HG03520 (cell line): ENCODE data around the gene RPS15.

Experiments used
- ATAC-seq: cut with Tn5 transposase; IDR thresholded peaks from one replicate; pipeline ENCODE4 v1.9.1; 2021; ENCODE audit warnings: mild to moderate bottlenecking, moderate library complexity; ENCODE audit not compliant: unreplicated experiment

Gene RPS15

DNA sequence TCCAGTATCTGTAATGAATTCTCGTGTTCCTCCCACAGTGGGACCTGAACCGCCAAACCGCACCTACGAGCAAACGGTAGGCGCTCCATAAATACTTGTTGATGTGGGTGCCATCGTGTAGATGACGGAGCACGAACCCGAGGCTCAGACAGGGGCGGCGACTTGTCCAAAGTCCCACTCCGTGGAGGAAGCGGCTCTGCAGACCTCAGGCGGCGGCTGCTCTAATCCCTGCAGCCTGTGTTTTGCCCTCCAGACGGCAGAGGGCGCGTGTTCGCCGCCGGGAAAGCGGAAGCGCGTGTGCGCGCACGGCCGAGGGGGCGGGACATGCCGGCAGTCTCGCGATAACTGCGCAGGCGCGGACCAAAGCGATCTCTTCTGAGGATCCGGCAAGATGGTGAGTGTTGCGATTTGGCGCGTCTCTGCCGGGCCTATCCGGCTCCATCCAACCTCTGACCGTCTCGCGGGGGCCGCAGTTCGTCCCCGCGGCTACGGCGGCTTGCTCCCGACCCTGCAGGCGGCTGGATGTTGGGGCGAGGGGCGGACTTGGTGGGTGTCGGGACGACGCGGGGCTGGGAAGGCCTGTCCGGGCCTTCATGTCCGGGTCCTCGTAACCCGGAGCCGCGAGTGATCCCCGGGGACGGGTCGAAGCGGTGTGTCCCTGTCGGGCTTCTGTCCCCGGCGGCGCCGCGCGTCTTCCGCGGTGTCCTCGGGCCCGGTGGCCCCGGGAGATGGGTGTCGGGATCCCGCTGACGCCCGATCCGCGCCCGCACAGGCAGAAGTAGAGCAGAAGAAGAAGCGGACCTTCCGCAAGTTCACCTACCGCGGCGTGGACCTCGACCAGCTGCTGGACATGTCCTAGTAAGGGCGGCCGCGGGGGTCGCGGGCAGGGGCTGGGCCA is at the start of gene RPS15:
Gene RPS15, plus strand, starts transcription at position 362 of the 898 bp plus-strand sequence. Its CDS starts 30 bp downstream, at position 392.
- peak; percentile 80 for ATAC-seq

GRCh38 chr19:1388637-1389026 is 49.6 kb upstream of the RPS15 start:
- no peak for ATAC-seq

DNA sequence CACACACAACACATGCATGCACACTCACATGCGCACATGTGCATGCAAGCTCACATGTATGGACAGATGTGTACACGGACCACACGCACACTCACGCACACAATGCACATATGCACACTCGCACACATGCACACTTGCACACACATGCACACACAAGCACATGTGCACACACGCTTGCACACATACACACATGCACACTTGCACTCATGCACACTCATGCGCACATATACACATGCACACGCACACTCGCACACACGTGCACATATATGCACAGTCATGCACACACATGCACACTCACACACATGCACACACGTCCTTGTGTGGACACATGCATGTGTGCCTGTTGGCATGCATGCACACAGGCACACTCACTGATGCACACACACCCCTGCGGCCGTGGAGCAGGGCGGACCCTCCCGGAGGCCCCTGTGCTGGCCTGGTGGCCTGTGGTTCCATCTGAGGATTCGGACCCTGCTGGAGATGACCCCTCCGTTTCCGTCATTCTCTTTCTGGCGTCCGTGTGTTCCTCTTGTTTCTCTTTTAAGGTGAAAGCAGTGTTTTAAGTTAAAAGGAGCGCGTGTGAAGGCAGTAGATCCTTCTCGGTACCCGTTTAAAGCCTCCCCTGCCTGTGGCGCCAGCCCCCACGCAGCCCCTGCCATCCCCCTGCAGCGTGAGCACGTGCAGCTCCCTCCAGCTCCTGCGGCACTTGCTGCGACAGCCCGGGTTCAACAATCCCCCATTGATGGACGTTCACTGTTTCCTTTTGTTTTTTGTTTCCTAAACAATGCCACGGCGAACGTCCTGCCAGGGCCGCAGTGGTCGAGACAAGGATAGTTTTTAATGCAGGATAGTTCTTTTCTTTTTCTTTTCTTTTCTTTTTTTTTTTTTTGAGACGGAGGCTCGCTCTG is 48.9 kb upstream of the RPS15 start:
- no peak for ATAC-seq

GRCh38 chr19:1390890-1391423 is 47.2 kb upstream of the RPS15 start:
- no peak for ATAC-seq

- ATAC-seq: no peak
These were observed 45.8 kb upstream of the RPS15 start for GRCh38 chr19:1392407-1392806.

DNA sequence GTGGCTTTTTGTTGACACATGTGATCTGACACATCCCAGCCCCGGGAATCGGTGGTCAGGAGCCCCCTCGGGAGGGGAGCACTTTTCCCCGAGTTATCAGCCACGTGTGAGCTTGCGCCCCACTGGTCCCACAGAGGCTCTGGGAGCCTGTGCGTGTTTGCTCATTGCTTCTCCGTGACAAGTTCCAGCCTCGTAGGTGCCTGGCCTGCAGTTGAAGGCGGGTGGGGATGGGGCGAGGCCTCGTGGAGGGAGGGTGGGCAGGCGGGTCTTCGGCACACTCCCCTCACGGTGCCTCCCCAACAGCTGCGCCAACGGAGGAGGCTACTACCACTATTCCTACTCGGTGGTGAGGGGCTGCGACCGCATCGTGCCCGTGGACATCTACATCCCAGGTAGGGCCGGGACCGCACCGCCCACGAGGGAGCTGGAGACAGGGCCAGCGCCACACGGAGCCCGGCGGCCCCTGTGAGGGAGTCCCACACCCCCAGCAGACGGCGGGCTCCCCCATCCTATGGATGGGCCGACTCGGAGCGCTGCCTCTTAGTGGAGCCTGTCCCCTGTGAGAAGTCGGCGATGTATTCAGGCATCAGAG is 45.2 kb upstream of the RPS15 start:
- ATAC-seq: no peak

GRCh38 chr19:1393841-1394240 is 44.4 kb upstream of the RPS15 start:
- ATAC-seq: no peak

DNA sequence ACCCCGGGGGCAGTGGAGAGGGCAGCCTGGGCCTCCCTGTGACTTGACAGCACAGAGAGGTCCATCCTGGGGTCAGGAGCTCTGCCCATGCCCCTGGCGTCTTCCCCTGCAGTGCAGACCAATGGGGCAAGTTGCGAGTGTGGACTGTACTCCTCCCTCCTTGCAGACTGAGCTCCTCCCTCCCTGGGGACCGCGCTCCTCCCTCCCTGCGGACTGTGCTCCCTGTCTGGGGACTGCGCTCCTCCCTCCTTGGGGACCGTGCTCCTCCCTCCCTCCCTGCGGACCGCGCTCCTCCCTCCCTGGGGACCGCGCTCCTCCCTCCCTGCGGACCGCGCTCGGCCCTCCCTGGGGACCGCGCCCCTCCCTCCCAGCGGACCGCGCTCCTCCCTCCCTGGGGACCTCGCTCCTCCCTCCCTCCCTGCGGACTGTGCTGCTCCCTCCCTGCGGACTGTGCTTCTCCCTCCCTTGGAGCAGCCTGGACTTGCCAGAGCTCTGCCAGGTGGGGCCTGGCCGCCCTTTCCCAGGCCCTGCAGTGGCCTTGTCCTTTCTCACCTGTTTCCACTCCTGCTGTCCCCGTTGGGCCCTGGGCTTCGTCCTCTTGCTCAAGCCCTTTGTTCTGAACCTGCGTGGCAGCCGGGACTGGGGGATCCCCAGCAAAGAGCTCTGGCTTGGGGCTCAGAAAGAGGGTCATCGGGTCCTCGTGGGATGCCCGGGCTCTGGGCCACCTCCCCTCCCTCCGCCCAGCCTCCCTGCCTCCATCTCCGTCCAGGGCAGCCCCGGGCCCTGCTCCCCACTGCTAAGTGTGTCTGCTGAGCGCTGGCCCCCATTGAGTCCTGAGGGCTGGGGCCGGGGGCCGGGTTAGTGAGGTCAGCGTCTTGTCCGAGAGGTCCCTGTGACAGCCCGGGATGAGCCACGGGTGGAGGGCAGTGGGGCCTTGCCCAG is 43.7 kb upstream of the RPS15 start:
- no peak for ATAC-seq

DNA sequence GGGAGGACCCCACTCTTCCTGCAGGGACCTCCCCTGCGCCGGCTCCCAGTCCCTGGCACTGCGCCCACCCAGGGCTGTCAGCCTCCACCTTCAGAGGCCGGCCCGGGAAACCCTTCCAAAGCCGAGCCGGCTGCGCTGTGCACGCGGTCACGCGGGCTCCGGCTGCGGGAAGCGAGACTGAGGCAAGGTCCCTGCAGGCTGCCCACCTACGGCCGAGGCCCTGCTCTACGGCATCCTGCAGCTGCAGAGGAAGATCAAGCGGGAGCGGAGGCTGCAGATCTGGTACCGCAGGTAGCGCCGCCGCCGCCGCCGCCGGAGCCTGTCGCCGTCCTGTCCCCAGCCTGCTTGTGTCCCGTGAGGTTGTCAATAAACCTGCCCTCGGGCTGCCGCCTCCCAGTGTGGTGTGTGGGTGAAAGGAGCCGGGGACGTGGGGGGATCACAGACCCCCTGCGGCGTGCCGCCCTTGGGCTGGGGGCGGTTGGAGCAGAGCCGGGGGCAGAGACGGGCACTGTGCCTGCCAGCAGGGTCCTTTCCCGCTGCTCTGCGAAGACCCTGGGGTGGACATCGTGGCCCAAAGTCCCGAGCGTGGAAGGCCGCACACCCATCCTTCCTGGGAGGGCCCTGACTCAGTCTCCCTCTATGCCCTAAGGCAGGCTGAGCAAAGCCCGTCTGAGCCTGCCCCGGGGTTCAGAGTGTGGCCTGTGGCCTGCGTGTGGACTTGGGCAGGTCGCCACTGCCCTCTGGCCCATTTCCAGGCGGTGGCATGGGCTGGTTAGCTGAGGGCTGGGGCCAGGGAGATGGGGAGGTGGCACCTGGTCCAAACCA is 42.8 kb upstream of the RPS15 start:
- no peak for ATAC-seq

DNA sequence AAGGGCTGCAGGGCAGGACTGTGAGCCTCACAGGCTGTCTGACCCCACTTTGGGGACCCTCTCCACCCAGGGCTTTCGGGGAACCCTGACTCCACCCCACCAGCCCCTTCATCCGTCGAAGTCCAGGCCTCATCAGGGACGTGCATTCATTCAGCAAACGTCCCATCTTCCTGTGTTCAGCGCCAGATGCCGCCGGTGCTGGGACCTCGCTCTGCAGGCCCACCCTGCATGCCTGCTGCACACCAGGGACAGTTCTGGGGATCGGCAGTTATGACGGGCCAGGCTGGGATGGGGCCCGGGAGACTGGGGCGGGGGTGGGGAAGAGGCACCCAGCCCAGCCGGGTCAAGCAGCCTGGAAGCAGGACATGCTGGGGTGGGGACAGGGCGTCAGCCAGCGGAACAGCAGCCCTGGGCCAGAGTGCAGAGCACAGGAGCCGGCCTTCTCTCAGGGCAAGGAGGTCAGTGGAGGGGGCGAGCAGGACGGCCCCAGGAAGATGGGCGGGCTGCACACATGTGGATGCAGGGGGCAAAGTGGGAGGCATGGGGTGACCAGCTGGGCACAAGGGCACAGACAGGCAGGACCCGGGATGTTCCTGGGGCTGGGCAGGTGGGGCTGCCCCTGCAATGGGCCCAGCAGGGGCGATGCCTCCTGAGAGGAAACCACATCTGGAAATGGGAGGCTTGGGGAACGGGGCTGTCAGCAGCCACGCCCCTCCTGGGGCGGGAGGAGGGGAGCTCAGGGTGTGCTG is 42.0 kb upstream of the RPS15 start:
- no peak for ATAC-seq

- no peak for ATAC-seq
These were observed 41.2 kb upstream of the RPS15 start for GRCh38 chr19:1396768-1397679.

GRCh38 chr19:1397838-1398237 is 40.4 kb upstream of the RPS15 start:
- ATAC-seq: no peak

- ATAC-seq: no peak
These were observed 39.1 kb upstream of the RPS15 start for GRCh38 chr19:1399079-1399478.

GRCh38 chr19:1399745-1400144 is 38.5 kb upstream of the RPS15 start:
- no peak for ATAC-seq

DNA sequence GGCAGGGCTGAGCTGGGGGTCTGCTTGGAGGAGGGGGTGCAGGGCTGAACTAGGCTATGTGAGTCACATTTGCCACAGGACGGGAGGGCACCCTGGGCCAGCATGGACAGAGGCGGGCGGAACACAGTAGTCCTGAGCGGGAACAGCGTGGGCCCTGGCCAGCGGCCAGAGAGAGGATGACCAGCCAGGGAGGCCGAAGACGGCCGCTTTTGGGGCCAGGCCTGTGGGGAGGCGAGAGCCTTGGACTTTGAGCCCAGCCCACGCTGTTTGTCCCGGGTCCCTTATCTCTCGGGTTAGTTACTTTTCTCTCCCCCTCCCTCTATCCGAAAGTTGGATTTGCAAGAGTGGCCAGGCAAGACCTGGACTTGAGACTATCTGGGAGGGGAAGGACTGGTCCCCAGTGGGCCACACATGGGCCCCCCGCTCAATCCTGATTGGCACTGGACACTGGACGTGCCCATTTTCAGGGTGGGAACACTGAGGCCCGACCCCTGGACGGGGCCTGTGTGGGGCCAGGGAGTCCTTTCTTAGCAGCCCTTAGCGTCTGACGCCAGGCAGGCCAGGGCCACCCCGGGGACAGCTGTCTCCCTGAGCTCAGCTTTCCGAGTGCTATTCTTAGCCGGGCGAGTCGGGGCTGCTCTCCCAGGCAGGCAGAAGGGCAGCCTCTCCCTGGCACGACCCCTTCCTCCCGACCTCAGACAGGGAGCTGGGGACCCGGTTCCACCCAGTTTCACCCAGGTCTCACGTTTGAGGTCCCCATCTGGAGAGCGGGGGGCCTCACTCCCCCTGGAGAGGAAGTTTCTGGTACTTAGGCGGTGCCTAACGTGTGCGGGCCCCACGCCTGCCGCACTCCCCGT is 37.7 kb upstream of the RPS15 start:
- no peak for ATAC-seq

- no peak for ATAC-seq
These were observed 36.9 kb upstream of the RPS15 start, which contains the start of gene GAMT for GRCh38 chr19:1401138-1401888. Gene GAMT, minus strand, starts transcription at chr19:1401542. Its CDS starts 66 bp downstream, at chr19:1401476.
